Smooth muscle cell (in vitro differentiated cells): ENCODE results near the gene GFRA1. TPM values are rescaled to one million over a fixed set of nuclear protein-coding genes. Genes with fewer than 3 reads are reported as not detected.
"Not testable (repeated sequence)": the region's sequence is repeated elsewhere in the genome, so short reads cannot be mapped to it uniquely, and the experiment has no call there.

ENCODE experiments used
- DNase-seq: peaks from one replicate; lab custom pipeline; 2025; ENCODE audit not compliant: unreplicated experiment; lab: John Stamatoyannopoulos, UW
- H2AFZ ChIP-seq: fragments of 200-600 bp; sonication (generic); 2 replicates; pipeline ENCODE4 v1.6.0; 2016; ENCODE audit warnings: antibody characterized with exemption, low read depth, mild to moderate bottlenecking
- H3F3A ChIP-seq: fragments of 200-600 bp; sonication (generic); 2 replicates; pipeline ENCODE4 v1.6.0; 2017; ENCODE audit warnings: antibody characterized with exemption, low read depth
- H3K27ac ChIP-seq: fragments of 200-600 bp; sonication (generic); 2 replicates; pipeline ENCODE4 v1.5.1; 2016; ENCODE audit warnings: low read depth, mild to moderate bottlenecking
- H3K27me3 ChIP-seq: fragments of 200-600 bp; sonication (generic); 2 replicates; pipeline ENCODE4 v1.6.1; 2016; ENCODE audit warnings: low read depth, mild to moderate bottlenecking
- H3K36me3 ChIP-seq: fragments of 200-600 bp; sonication (generic); 2 replicates; pipeline ENCODE4 v1.5.1; 2016; ENCODE audit warnings: low read depth
- H3K4me1 ChIP-seq: fragments of 200-600 bp; sonication (generic); 2 replicates; pipeline ENCODE4 v1.5.1; 2016; ENCODE audit warnings: low read depth
- H3K4me2 ChIP-seq: fragments of 200-600 bp; sonication (generic); 2 replicates; pipeline ENCODE4 v1.6.0; 2016; ENCODE audit warnings: mild to moderate bottlenecking
- H3K4me3 ChIP-seq: fragments of 200-600 bp; sonication (generic); 2 replicates; pipeline ENCODE4 v1.5.1; 2016; ENCODE audit warnings: mild to moderate bottlenecking
- H3K79me2 ChIP-seq: fragments of 200-600 bp; sonication (generic); 2 replicates; pipeline ENCODE4 v1.6.0; 2016; ENCODE audit warnings: low read depth, mild to moderate bottlenecking
- H3K9ac ChIP-seq: fragments of 200-600 bp; sonication (generic); 2 replicates; pipeline ENCODE4 v1.6.0; 2016; ENCODE audit warnings: low read depth
- H3K9me3 ChIP-seq: fragments of 200-600 bp; sonication (generic); replicated peaks from 2 replicates; pipeline ENCODE4 v1.5.1; 2016; ENCODE audit warnings: low read depth
- H4K20me1 ChIP-seq: fragments of 200-600 bp; sonication (generic); 2 replicates; pipeline ENCODE4 v1.6.0; 2016; ENCODE audit warnings: low read depth
- WGBS: methylation state at CpG from one replicate; pipeline ENCODE4 v1.1.7; 2016; ENCODE audit warnings: low lambda C conversion rate; 5-methylcytosine and 5-hydroxymethylcytosine counted together
- polyA plus RNA-seq: library from polyadenylated mRNA; unstranded; fragments of >200 nt; fragmentation: Nextera tagmentation; extraction: Ambion mirVana; gene quantifications from 2 replicates; pipeline ENCODE4 v1.2.1, GENCODE V29; 2016
- total RNA-seq: library from RNA; depleted of rRNA; stranded (reverse); fragments of >200 nt; gene quantifications from 2 replicates; pipeline ENCODE4 v1.2.3, GENCODE V29; 2014
- TF ChIP-seq, protein P1 (sequence below): fragments of 200-600 bp; sonication (generic); IDR thresholded peaks from 2 replicates; pipeline ENCODE4 v1.5.1; 2017; ENCODE audit warnings: borderline replicate concordance, mild to moderate bottlenecking, antibody characterized with exemption; ENCODE audit not compliant: insufficient read depth, poor library complexity, severe bottlenecking

Gene GFRA1
- total and polyA plus RNA-seq, 2 experiments from 2014 or later, result 1.3 to 1.9 TPM

DNA sequence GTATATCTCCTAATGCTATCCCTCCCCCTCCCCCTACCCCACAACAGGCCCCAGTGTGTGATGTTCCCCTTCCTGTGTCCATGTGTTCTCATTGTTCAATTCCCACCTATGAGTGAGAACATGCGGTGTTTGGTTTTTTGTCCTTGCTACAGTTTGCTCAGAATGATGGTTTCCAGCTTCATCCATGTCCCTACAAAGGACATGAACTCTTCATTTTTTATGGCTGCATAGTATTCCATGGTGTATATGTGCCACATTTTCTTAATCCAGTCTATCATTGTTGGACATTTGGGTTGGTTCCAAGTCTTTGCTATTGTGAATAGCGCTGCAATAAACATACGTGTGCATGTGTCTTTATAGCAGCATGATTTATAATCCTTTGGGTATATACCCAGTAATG is 220.5 kb downstream of the GFRA1 start:
- not testable (repeated sequence) for H3K36me3 ChIP-seq, H3F3A ChIP-seq, H3K9me3 ChIP-seq, H3K79me2 ChIP-seq, H4K20me1 ChIP-seq, H3K4me3 ChIP-seq, H3K4me1 ChIP-seq, H3K27ac ChIP-seq, DNase-seq, H2AFZ ChIP-seq, H3K27me3 ChIP-seq, H3K9ac ChIP-seq, H3K4me2 ChIP-seq
- WGBS, result 82% methylated on average over 1 of the region's 3 CpGs

GRCh38 chr10:116049974-116050304 is 223.1 kb downstream of the GFRA1 start:
- Histone ChIP-seq H3K36me3 (no peaks in the 10 kb centered on the region), H4K20me1 (no peaks in the 10 kb centered on the region), H3K9me3 (no peaks in the 10 kb centered on the region), H3K9ac (no peak overlapping the region), H3K27ac (no peak overlapping the region), H3K27me3 (peaks cover 4% of the 10 kb centered on the region), H3K4me2 (no peak overlapping the region), H3K79me2 (no peaks in the 10 kb centered on the region), H2AFZ (no peak overlapping the region), H3K4me1 (no peaks in the 10 kb centered on the region), H3F3A (no peaks in the 10 kb centered on the region), H3K4me3 (no peak overlapping the region)
- TF ChIP-seq, protein P1, sequence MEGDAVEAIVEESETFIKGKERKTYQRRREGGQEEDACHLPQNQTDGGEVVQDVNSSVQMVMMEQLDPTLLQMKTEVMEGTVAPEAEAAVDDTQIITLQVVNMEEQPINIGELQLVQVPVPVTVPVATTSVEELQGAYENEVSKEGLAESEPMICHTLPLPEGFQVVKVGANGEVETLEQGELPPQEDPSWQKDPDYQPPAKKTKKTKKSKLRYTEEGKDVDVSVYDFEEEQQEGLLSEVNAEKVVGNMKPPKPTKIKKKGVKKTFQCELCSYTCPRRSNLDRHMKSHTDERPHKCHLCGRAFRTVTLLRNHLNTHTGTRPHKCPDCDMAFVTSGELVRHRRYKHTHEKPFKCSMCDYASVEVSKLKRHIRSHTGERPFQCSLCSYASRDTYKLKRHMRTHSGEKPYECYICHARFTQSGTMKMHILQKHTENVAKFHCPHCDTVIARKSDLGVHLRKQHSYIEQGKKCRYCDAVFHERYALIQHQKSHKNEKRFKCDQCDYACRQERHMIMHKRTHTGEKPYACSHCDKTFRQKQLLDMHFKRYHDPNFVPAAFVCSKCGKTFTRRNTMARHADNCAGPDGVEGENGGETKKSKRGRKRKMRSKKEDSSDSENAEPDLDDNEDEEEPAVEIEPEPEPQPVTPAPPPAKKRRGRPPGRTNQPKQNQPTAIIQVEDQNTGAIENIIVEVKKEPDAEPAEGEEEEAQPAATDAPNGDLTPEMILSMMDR, result no peak
- 84% methylated on average over 4 of the region's 5 CpGs for WGBS
- DNase-seq, result no peak

DNA sequence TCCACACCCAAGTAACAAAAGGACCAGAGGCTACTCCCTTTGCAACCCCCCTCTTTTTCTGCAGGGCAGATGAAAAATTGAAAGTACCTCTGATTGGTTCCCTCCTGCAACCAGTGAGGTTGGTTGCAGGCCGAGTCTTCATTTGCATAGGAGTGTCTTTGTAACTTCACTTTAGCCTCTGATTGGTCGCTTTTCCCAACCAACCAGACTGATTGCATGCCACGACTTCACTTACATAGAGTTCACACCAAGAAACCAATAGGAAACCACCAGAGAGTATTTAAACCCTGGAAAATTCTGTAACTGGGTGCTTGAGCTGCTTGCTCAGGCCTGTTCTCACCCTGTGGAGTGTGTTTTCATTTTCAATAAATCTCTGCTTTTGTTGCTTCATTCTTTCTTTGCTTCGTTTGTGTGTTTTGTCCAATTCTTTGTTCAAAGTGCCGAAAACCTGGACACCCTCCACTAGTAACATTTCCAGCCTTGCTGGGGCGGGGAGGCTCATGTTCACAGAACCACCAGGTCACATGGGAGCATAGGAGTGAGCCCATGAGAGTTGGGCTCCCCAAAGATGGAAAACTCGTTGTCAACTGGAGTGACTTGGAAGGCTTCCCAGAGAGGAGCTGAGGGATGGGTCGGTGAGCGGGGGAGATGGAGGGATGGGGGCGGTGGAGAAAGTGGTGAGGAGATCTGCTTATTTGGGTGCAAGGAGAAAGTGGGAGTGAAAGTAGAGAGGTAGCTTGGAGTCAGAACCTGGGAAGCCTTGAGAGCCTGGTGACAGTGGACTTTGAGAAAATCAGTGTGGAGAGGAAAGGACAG is 223.6 kb downstream of the GFRA1 start:
- Histone ChIP-seq H3K27ac (no peak overlapping the region), H3K4me3 (no peak overlapping the region), H3K9me3 (no peaks in the 10 kb centered on the region), H4K20me1 (no peaks in the 10 kb centered on the region), H3K36me3 (no peaks in the 10 kb centered on the region), H3K4me1 (no peaks in the 10 kb centered on the region), H3K9ac (no peak overlapping the region), H3F3A (no peaks in the 10 kb centered on the region), H3K4me2 (no peak overlapping the region), H3K79me2 (no peaks in the 10 kb centered on the region), H2AFZ (no peak overlapping the region), H3K27me3 (peaks cover 4% of the 10 kb centered on the region)
- no peak for DNase-seq
- TF ChIP-seq, protein P1, result no peak
- 95% methylated on average over 10 of the region's 10 CpGs for WGBS

DNA sequence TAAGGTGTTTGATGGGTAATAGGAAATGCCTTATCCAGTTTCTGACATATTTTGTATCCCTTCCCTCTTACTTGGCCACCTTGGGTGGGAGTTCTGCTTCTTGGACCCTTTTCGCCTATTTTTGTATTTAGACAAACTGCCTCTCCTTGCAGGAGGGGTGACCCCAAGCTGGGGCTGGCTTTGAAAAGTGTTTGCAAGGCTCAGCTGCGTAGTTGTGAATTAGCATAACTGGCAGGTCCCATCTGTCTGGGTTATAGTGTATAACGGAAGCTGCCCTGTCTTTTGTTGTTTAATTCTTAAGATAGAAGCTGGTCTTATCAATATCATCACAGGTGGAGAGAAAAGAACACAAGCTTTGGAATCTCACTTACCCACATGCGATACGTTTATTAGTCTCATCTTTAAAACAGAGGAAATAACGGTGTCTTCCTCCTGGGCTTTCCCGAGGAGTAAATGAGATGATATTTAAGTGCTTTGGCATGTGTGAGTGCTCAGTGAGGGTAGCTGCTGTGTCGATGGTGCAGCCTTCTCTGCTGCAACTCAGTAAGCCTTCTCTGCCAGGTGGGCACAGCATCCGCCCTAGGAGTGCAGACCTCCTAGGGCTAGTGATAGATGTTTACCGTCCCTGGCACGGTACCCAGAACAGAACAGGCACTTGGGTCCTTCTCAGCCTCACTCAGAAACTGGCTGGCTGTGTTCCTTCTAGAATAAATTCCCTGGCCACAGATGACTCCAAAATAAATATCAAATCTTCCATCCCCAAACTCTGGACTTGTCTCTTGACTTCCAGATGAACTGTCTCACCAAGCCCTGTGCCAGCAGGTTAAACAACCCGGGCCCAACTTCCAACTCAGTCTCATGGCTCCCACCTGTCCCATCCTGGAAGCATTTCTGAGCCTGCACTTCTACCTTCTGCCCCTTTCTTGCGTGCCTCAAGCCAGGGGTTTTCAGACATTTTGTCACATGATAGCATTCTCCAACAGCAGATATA is 227.3 kb downstream of the GFRA1 start:
- Histone ChIP-seq H3K9me3 (no peaks in the 10 kb centered on the region), H2AFZ (no peak overlapping the region), H3K36me3 (no peaks in the 10 kb centered on the region), H3K79me2 (no peaks in the 10 kb centered on the region), H3K4me3 (no peak overlapping the region), H4K20me1 (no peaks in the 10 kb centered on the region), H3K4me2 (no peak overlapping the region), H3K4me1 (no peaks in the 10 kb centered on the region), H3K27ac (no peak overlapping the region), H3F3A (no peaks in the 10 kb centered on the region), H3K9ac (no peak overlapping the region), H3K27me3 (peaks cover 4% of the 10 kb centered on the region)
- WGBS, result 92% methylated on average over 13 of the region's 13 CpGs
- TF ChIP-seq, protein P1, result no peak
- no peak for DNase-seq
